ENCODE data around the gene B9D1. TPM values are rescaled to one million over a fixed set of nuclear protein-coding genes. Genes with fewer than 3 reads are reported as not detected.

B9D1 gene
- total RNA-seq, 1 donor from 2014 or later = 12.4 TPM

DNA sequence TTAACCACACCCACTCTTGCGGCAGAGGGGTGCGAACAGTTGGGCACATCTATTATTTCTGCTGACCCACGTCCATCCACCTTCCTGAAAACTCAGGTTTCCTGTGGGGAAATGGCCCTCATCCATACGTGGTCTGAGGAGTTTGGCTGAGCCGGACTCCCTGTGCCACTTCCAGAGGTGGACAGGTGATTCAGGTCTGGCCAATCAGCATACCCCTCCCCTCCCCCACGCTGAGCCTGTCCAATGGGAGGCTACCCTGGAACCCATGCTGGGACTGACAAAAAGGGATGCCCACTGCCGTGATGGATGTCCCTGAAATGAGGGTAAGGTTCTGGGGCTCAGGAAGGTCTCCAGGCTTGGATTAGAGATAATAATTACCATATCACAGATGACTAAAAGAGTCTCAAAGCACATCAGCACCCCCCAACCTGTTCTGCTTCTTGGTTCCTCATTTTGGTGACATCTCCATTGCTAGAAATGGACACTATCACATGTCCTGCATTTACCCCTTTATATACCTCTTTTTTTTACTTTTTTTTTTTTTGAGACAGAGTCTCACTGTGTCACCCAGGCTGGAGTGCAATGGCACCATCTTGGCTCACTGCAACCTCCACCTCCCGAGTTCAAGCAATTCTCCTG, 10.5 kb upstream of the B9D1 start:
- FAIRE-seq (peak; percentile 50), DNase-seq (ENCODE audit: low read depth) (no peak)
- TF ChIP-seq, protein P1, sequence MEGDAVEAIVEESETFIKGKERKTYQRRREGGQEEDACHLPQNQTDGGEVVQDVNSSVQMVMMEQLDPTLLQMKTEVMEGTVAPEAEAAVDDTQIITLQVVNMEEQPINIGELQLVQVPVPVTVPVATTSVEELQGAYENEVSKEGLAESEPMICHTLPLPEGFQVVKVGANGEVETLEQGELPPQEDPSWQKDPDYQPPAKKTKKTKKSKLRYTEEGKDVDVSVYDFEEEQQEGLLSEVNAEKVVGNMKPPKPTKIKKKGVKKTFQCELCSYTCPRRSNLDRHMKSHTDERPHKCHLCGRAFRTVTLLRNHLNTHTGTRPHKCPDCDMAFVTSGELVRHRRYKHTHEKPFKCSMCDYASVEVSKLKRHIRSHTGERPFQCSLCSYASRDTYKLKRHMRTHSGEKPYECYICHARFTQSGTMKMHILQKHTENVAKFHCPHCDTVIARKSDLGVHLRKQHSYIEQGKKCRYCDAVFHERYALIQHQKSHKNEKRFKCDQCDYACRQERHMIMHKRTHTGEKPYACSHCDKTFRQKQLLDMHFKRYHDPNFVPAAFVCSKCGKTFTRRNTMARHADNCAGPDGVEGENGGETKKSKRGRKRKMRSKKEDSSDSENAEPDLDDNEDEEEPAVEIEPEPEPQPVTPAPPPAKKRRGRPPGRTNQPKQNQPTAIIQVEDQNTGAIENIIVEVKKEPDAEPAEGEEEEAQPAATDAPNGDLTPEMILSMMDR (IDR thresholded peaks at IDR 0.05; ENCODE audit: insufficient read depth, low read length, severe bottlenecking) = no peak
- no peak overlapping the region for H3K4me3 ChIP-seq (ENCODE audit: low read depth, low read length)
- no peaks in the 10 kb centered on the region for H3K36me3 ChIP-seq (ENCODE audit: control insufficient read depth, insufficient read depth, low read length)
- no peaks in the 10 kb centered on the region for H3K27me3 ChIP-seq (ENCODE audit: control insufficient read depth, insufficient read depth, low read length)

DNA sequence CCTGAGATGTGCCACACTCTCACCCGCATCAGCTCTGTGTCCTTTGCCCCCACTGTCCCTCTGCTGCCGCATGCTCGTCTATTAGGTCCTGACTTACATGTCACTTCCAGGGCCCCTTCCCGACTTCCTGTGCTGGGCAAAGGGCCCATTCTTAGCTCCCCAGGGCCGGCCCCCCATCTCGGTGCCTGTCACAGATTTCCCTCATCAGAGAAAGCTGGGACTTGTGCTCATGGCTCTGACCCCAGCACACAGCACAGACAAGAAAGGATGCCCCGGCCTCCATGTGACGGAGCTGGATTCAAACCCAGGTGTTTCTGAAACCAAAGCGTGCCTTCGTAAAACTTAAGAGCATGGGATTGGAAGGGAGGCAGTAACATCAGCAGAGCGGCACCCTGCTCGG, 9.9 kb upstream of the B9D1 start:
- FAIRE-seq = no peak
- no peaks in the 10 kb centered on the region for H3K36me3 ChIP-seq (ENCODE audit: control insufficient read depth, insufficient read depth, low read length)
- no peak overlapping the region for H3K4me3 ChIP-seq (ENCODE audit: low read depth, low read length)
- TF ChIP-seq, protein P1 (IDR thresholded peaks at IDR 0.05; ENCODE audit: insufficient read depth, low read length, severe bottlenecking) = no peak
- H3K27me3 ChIP-seq (ENCODE audit: control insufficient read depth, insufficient read depth, low read length) = no peaks in the 10 kb centered on the region
- no peak for DNase-seq (ENCODE audit: low read depth)

DNA sequence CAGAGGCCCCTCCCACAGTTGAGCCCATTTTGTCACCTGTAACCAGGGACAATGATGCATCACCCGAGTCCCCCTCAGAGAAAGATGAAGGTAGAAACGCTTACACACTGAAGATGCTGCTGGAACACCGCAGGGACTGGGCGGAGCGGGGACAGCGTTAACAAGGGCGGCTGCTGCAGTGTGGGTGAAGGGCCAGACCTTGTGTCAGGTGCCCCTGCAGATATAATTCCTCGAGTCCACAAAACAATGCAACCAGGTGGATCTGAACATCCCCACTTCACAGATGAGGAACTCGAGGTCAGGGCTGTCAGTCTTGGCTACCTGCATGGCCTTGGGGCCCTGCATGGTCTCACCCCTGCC, 9.5 kb upstream of the B9D1 start:
- Histone ChIP-seq H3K36me3 (ENCODE audit: control insufficient read depth, insufficient read depth, low read length) (no peaks in the 10 kb centered on the region), H3K4me3 (ENCODE audit: low read depth, low read length) (no peak overlapping the region), H3K27me3 (ENCODE audit: control insufficient read depth, insufficient read depth, low read length) (no peaks in the 10 kb centered on the region)
- TF ChIP-seq, protein P1 (IDR thresholded peaks at IDR 0.05; ENCODE audit: insufficient read depth, low read length, severe bottlenecking) = no peak
- DNase-seq (ENCODE audit: low read depth) = no peak
- no peak for FAIRE-seq

DNA sequence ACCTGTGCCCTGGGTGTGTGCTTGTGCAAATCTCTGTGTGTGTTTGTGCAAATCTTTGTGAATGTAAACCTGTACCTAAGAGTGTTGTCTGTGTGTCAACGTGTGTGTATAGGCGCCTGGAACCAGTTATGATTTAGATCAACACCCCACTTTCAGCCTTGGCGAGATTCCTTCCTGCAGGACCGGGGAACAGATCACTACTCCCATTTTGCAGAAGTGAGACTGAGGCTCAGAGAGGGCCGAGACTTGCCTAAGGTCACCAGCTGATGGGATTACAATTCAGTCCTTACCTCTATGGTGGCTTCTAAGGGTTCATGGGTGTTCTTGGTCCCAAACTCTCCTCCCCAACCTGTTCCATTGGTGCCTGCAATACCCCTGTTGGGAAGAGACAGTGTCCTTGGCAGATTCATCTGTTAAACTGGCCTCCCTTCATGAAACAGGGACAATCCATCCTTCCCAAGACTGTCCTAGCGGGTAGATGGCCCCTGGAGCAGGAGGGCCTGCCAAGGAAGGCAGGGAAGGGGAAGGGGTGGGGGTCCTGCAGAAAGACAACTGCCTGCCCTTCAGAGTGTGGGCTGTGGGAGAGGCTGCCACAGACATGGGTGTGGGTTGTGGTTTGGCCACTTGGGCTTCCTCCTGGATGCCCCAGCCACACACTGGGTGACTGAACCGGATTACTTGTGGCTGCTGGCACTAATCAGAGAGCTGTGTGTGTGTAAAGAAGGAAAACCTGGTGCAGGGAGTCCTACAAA, 8.9 kb upstream of the B9D1 start:
- peak; percentile 73 for FAIRE-seq
- Histone ChIP-seq H3K27me3 (ENCODE audit: control insufficient read depth, insufficient read depth, low read length) (no peaks in the 10 kb centered on the region), H3K36me3 (ENCODE audit: control insufficient read depth, insufficient read depth, low read length) (no peaks in the 10 kb centered on the region), H3K4me3 (ENCODE audit: low read depth, low read length) (no peak overlapping the region)
- no peak for DNase-seq (ENCODE audit: low read depth)
- TF ChIP-seq, protein P1 (IDR thresholded peaks at IDR 0.05; ENCODE audit: insufficient read depth, low read length, severe bottlenecking) = no peak

DNA sequence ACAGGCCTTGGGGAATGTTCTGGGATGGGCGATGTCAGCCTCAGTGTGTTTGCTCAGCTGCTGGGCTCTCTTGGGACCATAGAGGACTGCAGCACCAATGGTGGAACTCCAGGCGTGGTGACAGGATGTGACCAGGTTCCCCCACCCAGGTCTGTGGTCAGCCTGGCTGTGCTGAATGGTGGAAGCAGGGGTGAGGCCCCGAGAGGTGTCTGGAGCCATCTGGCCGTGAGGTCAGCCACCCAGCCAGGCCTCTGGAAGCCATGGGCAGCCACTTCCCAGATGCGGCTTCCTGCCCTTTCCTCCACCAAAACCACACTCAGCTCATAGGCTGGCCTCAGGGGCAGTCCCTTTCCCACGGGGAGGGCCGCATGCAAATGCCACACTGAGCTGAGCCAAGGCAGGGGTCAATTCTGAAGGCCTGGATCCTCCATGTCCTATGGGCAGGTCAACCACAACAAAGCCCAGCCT, 8.0 kb upstream of the B9D1 start:
- H3K4me3 ChIP-seq (ENCODE audit: low read depth, low read length) = no peak overlapping the region
- peak; percentile 28 for FAIRE-seq
- TF ChIP-seq, protein P1 (IDR thresholded peaks at IDR 0.05; ENCODE audit: insufficient read depth, low read length, severe bottlenecking) = no peak
- no peaks in the 10 kb centered on the region for H3K36me3 ChIP-seq (ENCODE audit: control insufficient read depth, insufficient read depth, low read length)
- H3K27me3 ChIP-seq (ENCODE audit: control insufficient read depth, insufficient read depth, low read length) = no peaks in the 10 kb centered on the region
- no peak for DNase-seq (ENCODE audit: low read depth)

Measured in bronchial epithelial cell (primary cell).